ENCODE measurements around the gene UBAP2.

DNA sequence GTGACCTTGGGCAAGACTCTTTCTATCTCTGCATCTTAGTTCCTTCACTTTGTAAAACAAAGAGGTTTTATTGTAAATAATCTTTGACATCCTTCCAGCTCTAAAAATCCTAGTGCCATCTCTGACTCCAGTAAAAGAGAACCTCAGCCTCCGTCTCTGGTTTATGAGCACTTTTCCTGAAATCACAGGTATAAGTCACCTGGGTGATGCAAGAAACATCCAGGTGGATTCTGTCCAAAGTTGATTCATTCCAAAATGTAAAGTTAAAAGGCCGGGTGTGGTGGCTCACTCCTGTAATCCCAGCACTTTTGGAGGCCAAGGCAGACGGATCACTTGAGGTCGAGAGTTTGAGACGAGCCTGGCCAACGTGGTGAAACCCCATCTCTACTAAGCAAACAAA lies 21.1 kb upstream of the UBAP2 start:
- TF ChIP-seq CTCF (IDR thresholded peaks at IDR 0.05; ENCODE audit: low read depth, low read length, poor library complexity, severe bottlenecking) (no peak), EZH2phosphoT487 (IDR thresholded peaks at IDR 0.05; ENCODE audit: borderline replicate concordance, low read length) (no peak)
